HCT116 (cell line): Measurements from ENCODE around the gene LRRC32. TPM values are rescaled to one million over a fixed set of nuclear protein-coding genes. Genes with fewer than 3 reads are reported as not detected.

Experiments
- ATAC-seq: fragments of 200-7000 bp; cut with Tn5 transposase; 2 replicates; pipeline ENCODE4 v1.9.1; 2020; ENCODE audit warnings: mild to moderate bottlenecking, moderate library complexity
- BruUV-seq: library from RNA; stranded (reverse); fragments of 400-500 nt; replicated peaks from 2 replicates; lab custom pipeline; 2021; lab: Mats Ljungman, UMichigan
- CTCF ChIA-PET: fragments of 300-600 bp; sonication (Branson Sonifier 250); formaldehyde crosslinking; loops from one replicate; lab custom pipeline; 2021; ENCODE audit warnings: antibody characterized with exemption; lab: Charles Lee
- POLR2A ChIA-PET: fragments of 300-600, 350-600 bp; sonication (Branson Sonifier 250); formaldehyde crosslinking; loops from one replicate; lab custom pipeline; 2021; ENCODE audit warnings: antibody characterized with exemption; lab: Charles Lee
- RAD21 ChIA-PET, 2 experiments: fragments of 300-600 bp; sonication (Branson Sonifier 250); formaldehyde crosslinking; loops; one replicate each; lab custom pipeline; 2023; ENCODE audit warnings: low total read pairs in 2 of 2; ENCODE audit not compliant: uncharacterized antibody in 2 of 2, unreplicated experiment in 2 of 2, low non-redundant PET in 1 of 2; lab: Charles Lee
- DNase-seq: peaks from one replicate; pipeline ENCODE4 v3.0.0-alpha.2; 2010; ENCODE audit warnings: low read depth, low spot score
- H2AFZ ChIP-seq: fragments of 200-600 bp; shearing (Covaris generic), sonication (generic); 2 replicates; pipeline ENCODE4 v1.6.1; 2017; ENCODE audit warnings: low read depth, mixed run types, mixed read lengths, antibody characterized with exemption, low read length; ENCODE audit not compliant: poor library complexity, severe bottlenecking
- H3K27ac ChIP-seq: 2 replicates; pipeline ENCODE4 v1.5.1; 2012; ENCODE audit warnings: low read depth, low read length
- H3K27me3 ChIP-seq: fragments of 200-600 bp; sonication (generic); 2 replicates; pipeline ENCODE4 v1.6.1; 2016; ENCODE audit warnings: mixed run types, low read length, mixed read lengths; ENCODE audit not compliant: insufficient read depth
- H3K36me3 ChIP-seq, 2 experiments: fragments of 200-500 bp in 1 of 2; fragments of 200-600 bp in 1 of 2; sonication (Bioruptor generic) in 1 of 2; sonication (generic) in 1 of 2; 2 replicates each; pipeline versions ENCODE4 v1.5.1 to v1.6.1; 2014 to 2016; ENCODE audit warnings: low read length in 2 of 2, inconsistent platforms in 1 of 2, mixed read lengths in 1 of 2, mixed run types in 1 of 2; ENCODE audit not compliant: insufficient read depth in 2 of 2, control insufficient read depth in 1 of 2
- H3K4me1 ChIP-seq, 2 experiments: fragments of 200-600 bp in 1 of 2; sonication (generic) in 1 of 2; 2 replicates each; pipeline versions ENCODE4 v1.5.1 to v1.6.1; 2012 to 2017; ENCODE audit warnings: low read length in 2 of 2, inconsistent platforms in 1 of 2, mild to moderate bottlenecking in 1 of 2, mixed read lengths in 1 of 2, mixed run types in 1 of 2, moderate library complexity in 1 of 2; ENCODE audit not compliant: insufficient read depth in 2 of 2, control insufficient read depth in 1 of 2
- H3K4me2 ChIP-seq: fragments of 200-600 bp; sonication (generic); 2 replicates; pipeline ENCODE4 v1.6.1; 2017; ENCODE audit warnings: mixed run types, low read length, mixed read lengths
- H3K4me3 ChIP-seq, 2 experiments: fragments of 200-600 bp in 1 of 2; sonication (generic) in 1 of 2; replicated peaks in 1 of 2; 2 replicates each; pipeline ENCODE4 v1.5.1; 2011 to 2016; ENCODE audit warnings: low read length in 2 of 2, control low read depth in 1 of 2, low read depth in 1 of 2, mild to moderate bottlenecking in 1 of 2, mixed read lengths in 1 of 2, mixed run types in 1 of 2
- H3K79me2 ChIP-seq: fragments of 200-600 bp; sonication (generic); 2 replicates; pipeline ENCODE4 v1.6.1; 2017; ENCODE audit warnings: mild to moderate bottlenecking, mixed run types, low read length, moderate library complexity, mixed read lengths; ENCODE audit not compliant: insufficient read depth
- H3K9ac ChIP-seq: fragments of 200-600 bp; sonication (generic); 2 replicates; pipeline ENCODE4 v1.6.1; 2016; ENCODE audit warnings: low read length, mixed read lengths
- H3K9me2 ChIP-seq: fragments of 200-600 bp; sonication (generic), shearing (Covaris generic); 2 replicates; pipeline ENCODE4 v1.6.1; 2017; ENCODE audit warnings: mixed run types, mild to moderate bottlenecking, moderate library complexity; ENCODE audit not compliant: insufficient read depth
- H3K9me3 ChIP-seq, 2 experiments: fragments of 200-500 bp in 1 of 2; fragments of 200-600 bp in 1 of 2; sonication (Bioruptor generic) in 1 of 2; sonication (generic) in 1 of 2; 2 replicates each; pipeline ENCODE4 v1.6.1; 2014 to 2017; ENCODE audit warnings: low read length in 2 of 2, mixed read lengths in 2 of 2, inconsistent platforms in 1 of 2, low read depth in 1 of 2, mild to moderate bottlenecking in 1 of 2, mixed run types in 1 of 2, moderate library complexity in 1 of 2; ENCODE audit not compliant: control insufficient read depth in 1 of 2, insufficient read depth in 1 of 2
- H4K20me1 ChIP-seq: fragments of 200-600 bp; sonication (generic), shearing (Covaris generic); 2 replicates; pipeline ENCODE4 v1.6.1; 2017; ENCODE audit warnings: mixed run types, mild to moderate bottlenecking, moderate library complexity; ENCODE audit not compliant: insufficient read depth
- CBX3 ChIP-seq: IDR thresholded peaks from 2 replicates; pipeline ENCODE4 v1.6.1; 2012; ENCODE audit warnings: low read depth
- EGR1 ChIP-seq: IDR thresholded peaks from 2 replicates; pipeline ENCODE4 v1.6.1; 2012; ENCODE audit warnings: low read depth
- ELF1 ChIP-seq: IDR thresholded peaks from 2 replicates; pipeline ENCODE4 v1.6.1; 2012; ENCODE audit warnings: low read depth, borderline replicate concordance
- EZH2 ChIP-seq: fragments of 200-600 bp; sonication (generic); IDR thresholded peaks from 2 replicates; pipeline ENCODE4 v1.6.1; 2017; ENCODE audit warnings: antibody characterized with exemption, mixed run types
- FOSL1 ChIP-seq: IDR thresholded peaks from 2 replicates; pipeline ENCODE4 v1.6.1; 2012; ENCODE audit warnings: low read depth
- JUND ChIP-seq: IDR thresholded peaks from 2 replicates; pipeline ENCODE4 v1.6.1; 2012
- POLR2A ChIP-seq: IDR thresholded peaks from 2 replicates; pipeline ENCODE4 v1.7.0; 2011; ENCODE audit warnings: borderline replicate concordance; ENCODE audit not compliant: insufficient read depth, insufficient read length; ENCODE audit errors: extremely low read depth
- POLR2AphosphoS5 ChIP-seq: IDR thresholded peaks from 2 replicates; pipeline ENCODE4 v1.6.1; 2011; ENCODE audit warnings: mild to moderate bottlenecking, low read depth, low read length, moderate library complexity
- RAD21 ChIP-seq: IDR thresholded peaks from 2 replicates; pipeline ENCODE4 v1.6.1; 2012; ENCODE audit warnings: low read depth, mild to moderate bottlenecking
- SIN3A ChIP-seq: IDR thresholded peaks from 2 replicates; pipeline ENCODE4 v1.6.1; 2012; ENCODE audit warnings: low read depth
- SRF ChIP-seq: IDR thresholded peaks from 2 replicates; pipeline ENCODE4 v1.6.1; 2012; ENCODE audit warnings: low read depth
- TCF7L2 ChIP-seq: IDR thresholded peaks from 2 replicates; pipeline ENCODE4 v1.7.0; 2011; ENCODE audit warnings: borderline replicate concordance, inconsistent platforms; ENCODE audit not compliant: insufficient read depth, insufficient read length; ENCODE audit errors: extremely low read depth
- YY1 ChIP-seq: IDR thresholded peaks from 2 replicates; pipeline ENCODE4 v1.6.1; 2011; ENCODE audit warnings: low read length, low read depth, moderate library complexity, mild to moderate bottlenecking; ENCODE audit not compliant: insufficient replicate concordance; ENCODE audit errors: extremely low read depth
- ZFX ChIP-seq: fragments of 450-650 bp; IDR thresholded peaks from 2 replicates; pipeline ENCODE4 v1.6.1; 2017
- ZNF274 ChIP-seq: fragments of 200-500 bp; sonication (Bioruptor generic); IDR thresholded peaks from 2 replicates; pipeline ENCODE4 v1.6.1; 2014; ENCODE audit warnings: mild to moderate bottlenecking, low read depth, low read length, inconsistent platforms
- intact Hi-C: fragments of 100-400 bp; cut with micrococcal nuclease; formaldehyde crosslinking; loops from 2 replicates; pipeline ENCODE4 v1.10.0; 2022
- total RNA-seq: library from RNA; stranded (reverse); gene quantifications from one replicate; pipeline ENCODE4 v1.2.1, GENCODE V29; 2021; ENCODE audit not compliant: unreplicated experiment
- TF ChIP-seq, protein P1 (sequence below): IDR thresholded peaks from 2 replicates; pipeline ENCODE4 v1.6.1; 2012
- TF ChIP-seq, protein P2 (sequence below): IDR thresholded peaks from 2 replicates; pipeline ENCODE4 v1.6.1; 2011; ENCODE audit warnings: mild to moderate bottlenecking, low read length, moderate library complexity; ENCODE audit not compliant: insufficient replicate concordance; ENCODE audit errors: extremely low read depth
- TF ChIP-seq, protein P3 (sequence below), 3 experiments: fragments of 200-600 bp in 1 of 3; sonication (generic) in 1 of 3; IDR thresholded peaks in 2 of 3; conservative IDR thresholded peaks in 1 of 3; 2 replicates each; pipeline ENCODE4 v1.5.1; 2012 to 2017; ENCODE audit warnings: low read depth in 2 of 3, low read length in 2 of 3, antibody characterized with exemption in 1 of 3, borderline replicate concordance in 1 of 3, control low read depth in 1 of 3, mild to moderate bottlenecking in 1 of 3, mixed read lengths in 1 of 3, mixed run types in 1 of 3, moderate library complexity in 1 of 3; ENCODE audit not compliant: insufficient read depth in 1 of 3
- TF ChIP-seq, protein P4 (sequence below): IDR thresholded peaks from 2 replicates; pipeline ENCODE4 v1.6.1; 2012

Gene LRRC32
- total RNA-seq, 1 experiment from 2014 or later, result 0.54 TPM

DNA sequence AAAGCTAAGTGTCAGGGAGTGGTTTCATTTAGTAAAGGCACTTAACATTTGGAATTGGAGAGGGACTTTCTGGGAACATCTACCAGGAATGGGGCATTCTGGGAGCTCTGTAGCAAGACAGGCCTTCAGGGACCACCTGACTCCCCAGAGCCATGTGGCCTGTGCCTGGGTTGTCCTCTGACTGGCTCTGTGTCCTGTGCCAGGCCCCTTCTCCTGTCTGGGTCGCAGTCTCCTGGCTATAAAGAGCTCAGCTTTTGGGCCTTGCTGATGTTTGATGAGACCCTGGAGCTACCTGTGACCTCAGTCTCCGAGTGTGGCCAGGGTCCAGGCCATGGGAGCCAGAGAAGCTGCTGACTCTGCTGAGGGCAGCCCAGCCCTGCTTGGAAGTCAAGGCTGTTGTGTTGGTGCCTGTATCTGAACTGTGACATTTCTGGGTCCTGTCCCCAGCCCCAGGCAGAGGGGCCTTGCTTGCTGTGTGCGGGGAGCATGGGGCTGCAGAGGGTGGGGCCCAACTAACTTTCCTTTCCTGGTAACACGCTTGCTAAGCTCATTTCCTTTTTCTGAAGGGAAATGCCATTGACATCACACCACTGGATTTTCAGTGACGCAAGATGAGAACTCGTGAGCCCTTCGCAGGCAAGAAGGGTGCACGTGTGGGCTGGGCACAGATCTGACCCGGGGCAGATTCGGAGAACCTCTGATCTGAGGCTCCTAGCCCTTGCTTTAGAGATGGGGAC lies 41.3 kb downstream of the LRRC32 start:
- no TSS peak for BruUV-seq
- POLR2A ChIA-PET, result no interaction called here

More for the DNA sequence above, 41.3 kb downstream of the LRRC32 start:
- H3K9me2 ChIP-seq, result no peaks in the 10 kb centered on the region
- peaks cover 0 to 11% of the 10 kb centered on the region in 2 experiments; a peak in 1 of 4 replicates for H3K9me3 ChIP-seq
- no peak overlapping the region for H3K9ac ChIP-seq
- H3K27ac ChIP-seq, result no peak overlapping the region
- no peak for ATAC-seq
- RAD21 ChIA-PET, result no interaction called here
- no peak for DNase-seq
- no peak overlapping the region for H3K4me2 ChIP-seq
- no peak overlapping the region for H3K4me3 ChIP-seq
- no peaks in the 10 kb centered on the region for H4K20me1 ChIP-seq
- no peaks in the 10 kb centered on the region for H3K27me3 ChIP-seq
- intact Hi-C loops, result no loop called here
- TF ChIP-seq FOSL1, result no peak
- TF ChIP-seq, protein P1, sequence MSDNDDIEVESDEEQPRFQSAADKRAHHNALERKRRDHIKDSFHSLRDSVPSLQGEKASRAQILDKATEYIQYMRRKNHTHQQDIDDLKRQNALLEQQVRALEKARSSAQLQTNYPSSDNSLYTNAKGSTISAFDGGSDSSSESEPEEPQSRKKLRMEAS, result no peak
- TF ChIP-seq EGR1, result no peak
- TF ChIP-seq ZNF274, result no peak
- TF ChIP-seq POLR2AphosphoS5, result no peak
- TF ChIP-seq SIN3A, result no peak
- TF ChIP-seq POLR2A, result no peak
- no peak for TF ChIP-seq YY1
- TF ChIP-seq, protein P2, sequence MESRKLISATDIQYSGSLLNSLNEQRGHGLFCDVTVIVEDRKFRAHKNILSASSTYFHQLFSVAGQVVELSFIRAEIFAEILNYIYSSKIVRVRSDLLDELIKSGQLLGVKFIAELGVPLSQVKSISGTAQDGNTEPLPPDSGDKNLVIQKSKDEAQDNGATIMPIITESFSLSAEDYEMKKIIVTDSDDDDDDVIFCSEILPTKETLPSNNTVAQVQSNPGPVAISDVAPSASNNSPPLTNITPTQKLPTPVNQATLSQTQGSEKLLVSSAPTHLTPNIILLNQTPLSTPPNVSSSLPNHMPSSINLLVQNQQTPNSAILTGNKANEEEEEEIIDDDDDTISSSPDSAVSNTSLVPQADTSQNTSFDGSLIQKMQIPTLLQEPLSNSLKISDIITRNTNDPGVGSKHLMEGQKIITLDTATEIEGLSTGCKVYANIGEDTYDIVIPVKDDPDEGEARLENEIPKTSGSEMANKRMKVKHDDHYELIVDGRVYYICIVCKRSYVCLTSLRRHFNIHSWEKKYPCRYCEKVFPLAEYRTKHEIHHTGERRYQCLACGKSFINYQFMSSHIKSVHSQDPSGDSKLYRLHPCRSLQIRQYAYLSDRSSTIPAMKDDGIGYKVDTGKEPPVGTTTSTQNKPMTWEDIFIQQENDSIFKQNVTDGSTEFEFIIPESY, result no peak
- TF ChIP-seq SRF, result no peak
- no peak for TF ChIP-seq JUND
- no peak for TF ChIP-seq RAD21
- TF ChIP-seq, protein P3, sequence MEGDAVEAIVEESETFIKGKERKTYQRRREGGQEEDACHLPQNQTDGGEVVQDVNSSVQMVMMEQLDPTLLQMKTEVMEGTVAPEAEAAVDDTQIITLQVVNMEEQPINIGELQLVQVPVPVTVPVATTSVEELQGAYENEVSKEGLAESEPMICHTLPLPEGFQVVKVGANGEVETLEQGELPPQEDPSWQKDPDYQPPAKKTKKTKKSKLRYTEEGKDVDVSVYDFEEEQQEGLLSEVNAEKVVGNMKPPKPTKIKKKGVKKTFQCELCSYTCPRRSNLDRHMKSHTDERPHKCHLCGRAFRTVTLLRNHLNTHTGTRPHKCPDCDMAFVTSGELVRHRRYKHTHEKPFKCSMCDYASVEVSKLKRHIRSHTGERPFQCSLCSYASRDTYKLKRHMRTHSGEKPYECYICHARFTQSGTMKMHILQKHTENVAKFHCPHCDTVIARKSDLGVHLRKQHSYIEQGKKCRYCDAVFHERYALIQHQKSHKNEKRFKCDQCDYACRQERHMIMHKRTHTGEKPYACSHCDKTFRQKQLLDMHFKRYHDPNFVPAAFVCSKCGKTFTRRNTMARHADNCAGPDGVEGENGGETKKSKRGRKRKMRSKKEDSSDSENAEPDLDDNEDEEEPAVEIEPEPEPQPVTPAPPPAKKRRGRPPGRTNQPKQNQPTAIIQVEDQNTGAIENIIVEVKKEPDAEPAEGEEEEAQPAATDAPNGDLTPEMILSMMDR (IDR thresholded peaks at IDR 0.05 in 2 of 3, conservative IDR thresholded peaks at IDR 0.05 in 1 of 3; ENCODE audit: borderline replicate concordance in 1 of 3, insufficient read depth in 1 of 3, low read depth in 2 of 3, low read length in 2 of 3), result no peak
- TF ChIP-seq ELF1, result no peak
- TF ChIP-seq ZFX, result no peak
- TF ChIP-seq, protein P4, sequence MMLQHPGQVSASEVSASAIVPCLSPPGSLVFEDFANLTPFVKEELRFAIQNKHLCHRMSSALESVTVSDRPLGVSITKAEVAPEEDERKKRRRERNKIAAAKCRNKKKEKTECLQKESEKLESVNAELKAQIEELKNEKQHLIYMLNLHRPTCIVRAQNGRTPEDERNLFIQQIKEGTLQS, result no peak
- no peak for TF ChIP-seq TCF7L2
- no peak for TF ChIP-seq CBX3
- TF ChIP-seq EZH2, result no peak
- TF ChIP-seq, all 23 proteins: peak for 0
- no peaks in the 10 kb centered on the region for H3K36me3 ChIP-seq
- CTCF ChIA-PET, result no interaction called here
- H3K79me2 ChIP-seq, result no peaks in the 10 kb centered on the region
- H3K4me1 ChIP-seq, result no peaks in the 10 kb centered on the region
- H2AFZ ChIP-seq, result no peak overlapping the region
